Skeletal muscle tissue (tissue), 4 donors: ENCODE results near the gene MYO3B. TPM values are rescaled to one million over a fixed set of nuclear protein-coding genes. Genes with fewer than 3 reads are reported as not detected.
"Not testable (repeated sequence)": the region's sequence is repeated elsewhere in the genome, so short reads cannot be mapped to it uniquely, and the experiment has no call there.

Experiments used
- H3K27ac ChIP-seq: one replicate; pipeline ENCODE4 v1.7.0; 2013; ENCODE audit warnings: mild to moderate bottlenecking, low read depth, low read length, inconsistent platforms
- H3K27me3 ChIP-seq, 3 donors: one replicate each; pipeline ENCODE4 v1.7.0; 2013; ENCODE audit warnings: low read length in 3 of 3; ENCODE audit not compliant: control insufficient read depth in 3 of 3, insufficient read depth in 3 of 3
- H3K36me3 ChIP-seq, 3 donors: one replicate each; pipeline ENCODE4 v1.7.0; 2013; ENCODE audit warnings: low read length in 3 of 3; ENCODE audit not compliant: control insufficient read depth in 3 of 3, insufficient read depth in 3 of 3
- H3K4me1 ChIP-seq, 3 donors: one replicate each; pipeline ENCODE4 v1.7.0; 2013; ENCODE audit warnings: low read length in 3 of 3, mild to moderate bottlenecking in 3 of 3; ENCODE audit not compliant: control insufficient read depth in 3 of 3, insufficient read depth in 3 of 3
- H3K4me3 ChIP-seq, 3 donors: one replicate each; pipeline ENCODE4 v1.7.0; 2013; ENCODE audit warnings: low read length in 3 of 3
- H3K9ac ChIP-seq, 3 donors: one replicate each; pipeline ENCODE4 v1.7.0; 2013; ENCODE audit warnings: low read length in 3 of 3, mild to moderate bottlenecking in 3 of 3, moderate library complexity in 2 of 3, low read depth in 1 of 3
- H3K9me3 ChIP-seq, 3 donors: one replicate each; pipeline ENCODE4 v1.7.0; 2013; ENCODE audit warnings: low read length in 3 of 3; ENCODE audit not compliant: control insufficient read depth in 3 of 3
- total RNA-seq: library from RNA; depleted of rRNA; stranded (reverse); fragments of >200 nt; gene quantifications from one replicate; pipeline ENCODE4 v1.2.3, GENCODE V29; 2014
- donor health status: Osteomylitis.

MYO3B gene
- total RNA-seq, 1 donor from 2014 or later, result under 0.01 TPM

DNA sequence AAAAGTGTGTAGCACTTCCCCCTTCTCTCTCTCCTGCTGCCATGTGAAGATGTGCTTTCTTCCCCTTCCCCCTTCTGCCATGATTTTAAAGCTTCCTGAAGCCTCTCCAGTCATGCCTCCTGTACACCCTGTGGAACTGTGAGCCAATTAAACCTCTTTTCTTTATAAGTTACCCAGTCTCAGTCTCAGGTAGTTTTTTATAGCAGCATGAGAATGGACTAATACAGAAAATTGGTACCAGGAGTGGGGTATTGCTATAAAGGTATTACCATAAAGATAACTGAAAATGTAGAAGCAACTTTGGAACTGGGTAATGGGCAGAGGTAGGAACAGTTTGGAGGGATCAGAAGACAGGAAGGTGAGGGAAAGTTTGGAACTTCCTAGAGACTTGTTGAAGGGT lies 374.0 kb downstream of the MYO3B start:
- H3K9ac ChIP-seq, H3K27me3 ChIP-seq, H3K4me3 ChIP-seq, H3K27ac ChIP-seq, H3K36me3 ChIP-seq, H3K9me3 ChIP-seq, H3K4me1 ChIP-seq: not testable (repeated sequence)

DNA sequence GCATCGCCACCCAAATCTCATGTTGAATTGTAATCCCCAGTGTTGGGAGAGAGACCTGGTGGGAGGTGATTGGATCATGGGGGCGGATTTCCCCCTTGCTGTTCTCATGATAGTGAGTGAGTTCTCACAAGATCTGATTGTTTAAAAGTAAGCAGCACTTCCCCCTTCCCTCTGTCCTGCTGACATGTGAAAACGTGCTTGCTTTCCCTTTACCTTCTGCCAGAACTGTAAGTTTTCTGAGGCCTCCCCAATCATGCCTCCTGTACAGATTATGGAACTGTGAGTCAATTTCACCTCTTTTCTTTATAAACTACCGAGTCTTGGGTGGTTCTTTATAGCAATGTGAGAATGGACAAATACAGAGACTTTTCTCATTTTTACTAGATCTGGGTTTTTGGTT lies 375.8 kb downstream of the MYO3B start:
- Histone ChIP-seq H3K36me3 (no peaks in the 10 kb centered on the region), H3K9ac (no peak overlapping the region), H3K27me3 (no peaks in the 10 kb centered on the region), H3K4me3 (no peak overlapping the region), H3K9me3 (no peaks in the 10 kb centered on the region), H3K27ac (no peak overlapping the region), H3K4me1 (peaks cover 0 to 4% (median 0%) of the 10 kb centered on the region in 3 donors)

DNA sequence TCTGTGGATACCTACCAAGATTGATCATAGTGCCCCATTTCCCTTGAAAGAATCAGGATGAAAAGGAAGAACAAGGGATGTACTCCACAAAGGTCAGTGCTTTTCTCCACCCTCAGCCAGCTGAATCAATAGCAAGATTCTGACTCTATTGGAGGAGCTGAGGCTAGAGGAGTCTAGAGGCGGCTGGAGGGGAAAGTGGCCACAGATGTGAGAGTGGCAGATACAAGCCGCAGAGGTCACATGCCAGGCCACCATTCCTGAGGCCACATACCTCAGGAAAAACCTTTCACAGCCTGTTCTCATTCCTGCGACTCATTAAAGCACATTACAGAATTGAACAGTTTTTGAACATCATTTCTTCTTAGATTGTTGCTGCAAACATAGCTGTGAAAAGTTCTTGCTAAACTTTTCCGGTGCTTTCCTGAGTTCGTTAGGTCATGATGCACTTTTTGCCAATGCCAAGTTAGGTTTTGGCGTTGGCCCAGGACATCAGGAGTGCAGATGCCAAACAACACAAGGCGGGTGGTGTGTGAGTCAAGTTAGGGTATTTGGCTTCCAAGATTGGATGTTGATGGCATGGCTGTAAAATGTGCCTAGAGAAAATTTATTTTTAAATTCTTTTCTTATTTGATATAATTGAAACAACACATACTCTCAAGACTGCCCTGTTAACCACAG lies 376.5 kb downstream of the MYO3B start:
- Histone ChIP-seq H3K27ac (no peak overlapping the region), H3K4me3 (no peak overlapping the region), H3K27me3 (no peaks in the 10 kb centered on the region), H3K9me3 (no peaks in the 10 kb centered on the region), H3K36me3 (no peaks in the 10 kb centered on the region), H3K9ac (no peak overlapping the region), H3K4me1 (peaks cover 0 to 4% (median 0%) of the 10 kb centered on the region in 3 donors)

DNA sequence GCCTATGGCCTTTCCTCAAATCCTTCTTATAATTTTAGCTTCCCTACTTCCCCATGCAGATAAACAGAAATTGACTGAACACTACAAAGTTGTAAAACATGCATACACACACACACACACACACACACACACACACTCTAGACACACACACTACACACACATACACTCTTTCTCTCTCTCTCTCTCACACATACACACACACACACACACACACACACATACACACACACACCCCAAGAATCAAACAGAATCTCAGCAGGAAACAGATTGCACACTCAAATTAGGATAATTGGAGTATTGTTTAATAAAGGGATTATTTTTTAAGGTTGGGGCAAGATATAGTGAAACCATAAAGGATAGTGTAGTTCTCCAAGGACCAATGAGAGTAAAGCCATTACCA lies 385.0 kb downstream of the MYO3B start:
- H3K4me1 ChIP-seq, result no peaks in the 10 kb centered on the region
- H3K9ac ChIP-seq, result no peak overlapping the region
- no peaks in the 10 kb centered on the region for H3K36me3 ChIP-seq
- no peak overlapping the region for H3K4me3 ChIP-seq
- H3K9me3 ChIP-seq, result no peaks in the 10 kb centered on the region
- no peak overlapping the region for H3K27ac ChIP-seq
- H3K27me3 ChIP-seq, result no peaks in the 10 kb centered on the region

DNA sequence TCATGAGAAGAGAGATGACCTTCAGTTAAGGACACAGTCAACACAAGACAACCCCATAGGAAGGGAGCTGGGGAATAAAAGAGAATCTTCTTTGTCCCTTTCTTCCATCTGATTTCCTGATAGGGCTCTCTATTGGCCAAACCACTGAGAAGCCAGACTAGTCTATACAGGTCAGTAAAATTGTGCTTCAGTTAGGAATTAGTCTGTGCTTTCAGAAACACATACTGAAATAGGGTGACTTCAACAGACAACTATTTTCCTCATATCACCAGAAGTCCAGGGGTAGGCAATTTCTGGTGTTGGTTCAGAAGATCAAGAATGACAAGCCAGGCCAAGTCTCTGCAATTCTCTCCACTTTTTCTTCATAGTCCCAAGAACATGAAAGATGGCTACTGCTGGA lies 385.5 kb downstream of the MYO3B start:
- H3K9ac ChIP-seq, result no peak overlapping the region
- H3K27me3 ChIP-seq, result no peaks in the 10 kb centered on the region
- H3K9me3 ChIP-seq, result no peaks in the 10 kb centered on the region
- no peak overlapping the region for H3K4me3 ChIP-seq
- no peak overlapping the region for H3K27ac ChIP-seq
- H3K36me3 ChIP-seq, result no peaks in the 10 kb centered on the region
- no peaks in the 10 kb centered on the region for H3K4me1 ChIP-seq

DNA sequence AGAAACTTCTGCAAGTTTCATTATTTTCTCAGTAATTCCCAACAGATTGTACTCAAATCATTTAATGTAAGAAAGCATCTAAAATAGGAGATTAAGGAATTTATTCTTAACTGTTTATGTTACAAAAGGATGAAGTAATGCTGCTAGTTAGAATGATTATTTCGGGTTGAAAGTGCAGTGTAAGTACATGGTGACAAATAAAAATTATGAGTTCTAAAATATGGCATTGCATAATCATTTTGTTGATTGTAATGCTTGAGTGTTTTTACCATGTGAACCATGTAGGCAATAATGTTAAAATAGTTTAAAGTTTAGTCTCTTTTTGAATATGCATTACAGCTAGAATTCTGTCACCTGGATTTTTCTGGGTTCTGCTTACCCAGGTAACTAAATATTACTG lies 388.2 kb downstream of the MYO3B start:
- H3K9ac ChIP-seq, result no peak overlapping the region
- H3K9me3 ChIP-seq, result no peaks in the 10 kb centered on the region
- H3K4me1 ChIP-seq, result no peaks in the 10 kb centered on the region
- H3K27ac ChIP-seq, result no peak overlapping the region
- H3K27me3 ChIP-seq, result no peaks in the 10 kb centered on the region
- H3K36me3 ChIP-seq, result no peaks in the 10 kb centered on the region
- H3K4me3 ChIP-seq, result no peak overlapping the region

DNA sequence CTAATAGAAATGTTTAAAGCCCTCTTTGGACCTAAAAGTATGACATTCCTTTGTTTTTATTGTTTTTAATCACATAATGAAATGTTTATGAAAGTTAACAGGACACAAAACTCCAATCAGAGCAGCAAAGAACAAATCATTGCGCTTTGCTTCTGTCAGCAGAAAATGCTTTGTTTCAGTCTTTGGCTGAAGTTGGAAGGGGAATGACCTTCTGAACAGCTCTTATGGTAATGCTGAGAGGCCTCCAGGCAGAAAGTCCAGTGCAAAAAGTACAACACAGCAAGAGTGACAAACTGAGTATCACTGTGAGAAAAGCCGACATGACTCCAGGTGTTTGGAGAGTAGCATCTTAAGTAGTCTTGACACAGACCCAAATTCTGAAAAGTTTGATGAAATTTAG lies 389.5 kb downstream of the MYO3B start:
- Histone ChIP-seq H3K27me3 (no peaks in the 10 kb centered on the region), H3K9me3 (no peaks in the 10 kb centered on the region), H3K27ac (no peak overlapping the region), H3K4me3 (no peak overlapping the region), H3K9ac (no peak overlapping the region), H3K36me3 (no peaks in the 10 kb centered on the region), H3K4me1 (no peaks in the 10 kb centered on the region)

DNA sequence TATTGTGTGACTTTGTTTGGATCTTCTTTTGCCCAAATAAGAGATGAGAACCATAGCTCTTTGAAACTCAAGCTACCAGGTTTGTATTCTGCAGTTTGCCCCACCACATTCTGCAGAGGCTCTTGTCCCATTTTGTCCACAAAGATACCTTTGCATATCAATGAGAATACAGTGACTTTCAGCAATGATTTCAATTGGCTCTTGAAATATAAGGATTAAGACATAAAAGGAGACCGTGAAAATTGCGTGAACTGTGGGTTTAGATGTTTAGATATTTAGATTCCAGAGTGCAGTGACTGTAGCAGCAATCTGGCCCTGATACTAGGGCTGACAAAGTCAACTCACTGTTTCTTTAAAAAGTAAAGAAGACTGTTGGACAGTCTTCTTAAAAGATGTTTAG lies 390.6 kb downstream of the MYO3B start:
- Histone ChIP-seq H3K9me3 (no peaks in the 10 kb centered on the region), H3K4me3 (no peak overlapping the region), H3K27me3 (no peaks in the 10 kb centered on the region), H3K9ac (no peak overlapping the region), H3K4me1 (no peaks in the 10 kb centered on the region), H3K27ac (no peak overlapping the region), H3K36me3 (no peaks in the 10 kb centered on the region)

DNA sequence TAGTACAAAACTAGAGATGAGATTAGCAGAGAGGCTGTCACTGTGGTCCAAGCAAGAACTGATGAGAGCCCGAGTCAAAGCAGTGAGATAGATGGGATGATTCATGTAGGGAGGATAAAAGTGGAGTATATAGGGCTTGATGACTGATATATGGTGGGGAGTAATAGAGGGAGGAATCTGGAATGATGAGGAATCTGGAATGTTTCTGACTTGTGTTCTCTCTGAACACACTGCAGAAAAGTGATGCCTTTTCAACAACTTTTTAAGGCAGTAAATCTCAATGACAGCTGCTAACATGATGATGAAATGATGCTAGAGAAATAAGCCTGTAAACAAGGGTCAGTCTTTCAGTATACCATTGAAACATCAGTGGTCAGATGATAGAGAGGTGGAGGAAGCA lies 393.7 kb downstream of the MYO3B start:
- no peak overlapping the region for H3K9ac ChIP-seq
- H3K4me1 ChIP-seq, result no peaks in the 10 kb centered on the region
- H3K27me3 ChIP-seq, result no peaks in the 10 kb centered on the region
- no peaks in the 10 kb centered on the region for H3K36me3 ChIP-seq
- no peaks in the 10 kb centered on the region for H3K9me3 ChIP-seq
- no peak overlapping the region for H3K27ac ChIP-seq
- H3K4me3 ChIP-seq, result no peak overlapping the region

DNA sequence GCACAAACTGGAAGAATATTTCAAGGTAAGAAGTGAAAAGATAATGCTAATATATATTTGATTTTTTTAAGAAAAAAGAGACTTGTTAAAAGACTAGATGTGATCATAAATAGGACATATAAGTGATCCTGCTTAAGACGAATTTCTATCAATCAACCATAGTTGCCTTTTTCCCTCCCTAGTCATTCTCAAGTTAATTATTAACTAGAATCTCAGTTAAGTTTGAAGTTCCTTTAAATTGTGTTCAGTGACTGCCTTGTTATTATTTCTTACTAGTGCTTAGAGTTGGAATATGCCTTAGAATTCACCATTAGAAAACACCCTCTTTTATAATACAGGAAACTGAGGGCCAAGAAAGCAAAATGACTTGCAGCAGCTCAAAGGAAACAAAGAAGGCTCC lies 395.7 kb downstream of the MYO3B start:
- no peak overlapping the region for H3K27ac ChIP-seq
- H3K9ac ChIP-seq, result no peak overlapping the region
- no peaks in the 10 kb centered on the region for H3K27me3 ChIP-seq
- no peak overlapping the region for H3K4me3 ChIP-seq
- no peaks in the 10 kb centered on the region for H3K36me3 ChIP-seq
- no peaks in the 10 kb centered on the region for H3K9me3 ChIP-seq
- H3K4me1 ChIP-seq, result no peaks in the 10 kb centered on the region

DNA sequence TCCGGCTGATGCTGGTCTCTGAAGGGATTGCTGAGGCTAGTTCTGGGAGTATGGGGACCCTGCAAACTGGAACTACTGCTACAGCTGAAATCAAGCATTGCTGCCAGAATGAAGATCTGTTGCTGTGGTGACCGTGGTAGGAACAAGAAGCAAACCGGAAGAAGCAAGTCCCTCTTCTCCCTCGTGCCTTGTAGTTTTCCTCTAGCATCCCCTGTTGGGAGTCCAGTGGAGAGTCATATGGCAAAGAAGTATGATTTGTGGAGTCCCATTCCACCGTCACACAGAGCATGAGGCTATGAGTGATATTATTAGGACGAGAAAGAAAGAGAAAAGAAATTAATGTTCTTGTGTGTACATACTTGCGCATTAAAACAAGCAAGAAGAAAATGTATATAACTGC lies 398.3 kb downstream of the MYO3B start:
- H3K9me3 ChIP-seq, result no peaks in the 10 kb centered on the region
- no peaks in the 10 kb centered on the region for H3K4me1 ChIP-seq
- H3K9ac ChIP-seq, result no peak overlapping the region
- H3K4me3 ChIP-seq, result no peak overlapping the region
- no peak overlapping the region for H3K27ac ChIP-seq
- H3K36me3 ChIP-seq, result no peaks in the 10 kb centered on the region
- H3K27me3 ChIP-seq, result no peaks in the 10 kb centered on the region
